Prostate gland (tissue), 2 donors: ENCODE measurements around the gene TSR1. TPM values are rescaled to one million over a fixed set of nuclear protein-coding genes. Genes with fewer than 3 reads are reported as not detected.
A peak's percentile ranks its signal among the peaks of the same experiment; 100 is the strongest.

Source experiments
- DNase-seq: peaks from one replicate; pipeline ENCODE4 v3.0.0-alpha.2; 2019; ENCODE audit warnings: low spot score
- H3K27ac ChIP-seq, 2 donors: fragments of 200-600 bp; sonication (generic); 2 replicates each; pipeline ENCODE4 v1.5.1; 2017 to 2019
- H3K27me3 ChIP-seq: fragments of 200-600 bp; sonication (generic); replicated peaks from 2 replicates; pipeline ENCODE4 v1.5.1; 2019; ENCODE audit not compliant: insufficient read depth
- H3K36me3 ChIP-seq, 2 donors: fragments of 200-600 bp; sonication (generic); 1 replicate in 1 of 2; 2 replicates in 1 of 2; pipeline versions ENCODE4 v1.5.1 to v1.8.1; 2017 to 2019
- H3K4me1 ChIP-seq: fragments of 200-600 bp; sonication (generic); replicated peaks from 2 replicates; pipeline ENCODE4 v1.5.1; 2019
- H3K4me3 ChIP-seq, 2 donors: fragments of 200-600 bp; sonication (generic); 2 replicates each; pipeline ENCODE4 v1.5.1; 2017 to 2019
- H3K9me3 ChIP-seq: fragments of 200-600 bp; sonication (generic); 2 replicates; pipeline ENCODE4 v1.5.1; 2017
- CTCF ChIP-seq, 4 experiments: fragments of 200-600 bp in 2 of 4; fragments of 450-650 bp in 2 of 4; sonication (generic) in 2 of 4; IDR thresholded peaks; 1 replicate in 3 of 4; 2 replicates in 1 of 4; pipeline ENCODE4 v1.5.1; 2016 to 2019; ENCODE audit warnings: antibody characterized with exemption in 4 of 4, mild to moderate bottlenecking in 2 of 4, moderate library complexity in 2 of 4
- POLR2A ChIP-seq: fragments of 450-650 bp; IDR thresholded peaks from one replicate; pipeline ENCODE4 v1.6.1; 2016; ENCODE audit warnings: antibody characterized with exemption, mild to moderate bottlenecking
- POLR2AphosphoS5 ChIP-seq: sonication (generic); formaldehyde crosslinking; IDR thresholded peaks from one replicate; pipeline ENCODE4 v1.6.1; 2017; ENCODE audit warnings: antibody characterized with exemption
- WGBS: methylation state at CpG from one replicate; pipeline ENCODE4 v1.1.5; 2018; 5-methylcytosine and 5-hydroxymethylcytosine counted together
- intact Hi-C: fragments of 100-400 bp; cut with DNase I; formaldehyde crosslinking; loops from one replicate; pipeline ENCODE4 v1.14.2; 2022
- total RNA-seq, 2 donors: library from RNA; depleted of rRNA; stranded (reverse); fragments of >200 nt; gene quantifications; one replicate each; pipeline ENCODE4 v1.1.0, GENCODE V29; 2016

Gene TSR1
- total RNA-seq, 2 donors from 2014 or later: 34.8 to 42.9 TPM

- H3K4me1 ChIP-seq: no peaks in the 10 kb centered on the region
- H3K4me3 ChIP-seq: peak within 1 kb of the TSS; percentile 71 to 89
- DNase-seq: peak; percentile 55
- H3K36me3 ChIP-seq: peaks cover 0 to 12% of the 10 kb centered on the region in 2 donors
- no peaks in the 10 kb centered on the region for H3K9me3 ChIP-seq
- H3K27me3 ChIP-seq: no peaks in the 10 kb centered on the region
- H3K27ac ChIP-seq: peak within 1 kb of the TSS; percentile 84 to 97
- under 1% methylated on average over 39 of the region's 77 CpGs for WGBS
- no peak for TF ChIP-seq POLR2A
- no peak for TF ChIP-seq CTCF (IDR thresholded peaks at IDR 0.05)
- TF ChIP-seq POLR2AphosphoS5: no peak
- intact Hi-C loops: loop anchor here (2.0 kb wide), 1 partner anchor 282 kb away; the partner anchor contains the start of gene HIC1
Measured at GRCh38 chr17:2336852-2337543, 741 bp upstream of the TSR1 start, which contains the start of gene SGSM2. Gene SGSM2 (plus strand): TSS chr17:2337501. CDS start chr17:2337689, 188 bp downstream.

- H3K36me3 ChIP-seq: peaks cover 1 to 17% of the 10 kb centered on the region in 2 donors
- peak overlapping the region; percentile 71 to 89 for H3K4me3 ChIP-seq
- H3K27me3 ChIP-seq: no peaks in the 10 kb centered on the region
- no peaks in the 10 kb centered on the region for H3K4me1 ChIP-seq
- peak overlapping the region; percentile 84 to 97 for H3K27ac ChIP-seq
- intact Hi-C loops: loop anchor here (2.0 kb wide), 1 partner anchor 281 kb away; the partner anchor contains the start of gene HIC1
- WGBS: 1% methylated on average over 17 of the region's 17 CpGs
- no peak for DNase-seq
- no peak for TF ChIP-seq POLR2A
- TF ChIP-seq POLR2AphosphoS5: no peak
- no peak for TF ChIP-seq CTCF (IDR thresholded peaks at IDR 0.05)
- H3K9me3 ChIP-seq: no peaks in the 10 kb centered on the region
Measured at GRCh38 chr17:2335726-2336214, 487 bp downstream of the TSR1 start.

GRCh38 chr17:2331303-2331702, 5.0 kb downstream of the TSR1 start:
- peaks cover 6 to 21% of the 10 kb centered on the region in 2 donors for H3K36me3 ChIP-seq
- no peak overlapping the region for H3K27ac ChIP-seq
- intact Hi-C loops: no loop called here
- TF ChIP-seq POLR2AphosphoS5: no peak
- TF ChIP-seq POLR2A: no peak
- TF ChIP-seq CTCF (IDR thresholded peaks at IDR 0.05): no peak
- no peaks in the 10 kb centered on the region for H3K4me1 ChIP-seq
- H3K9me3 ChIP-seq: no peaks in the 10 kb centered on the region
- DNase-seq: no peak
- no peaks in the 10 kb centered on the region for H3K27me3 ChIP-seq
- WGBS: 76% methylated on average over 3 of the region's 3 CpGs
- no peak overlapping the region for H3K4me3 ChIP-seq

- H3K4me1 ChIP-seq: no peaks in the 10 kb centered on the region
- no peaks in the 10 kb centered on the region for H3K27me3 ChIP-seq
- no peak for DNase-seq
- intact Hi-C loops: no loop called here
- H3K4me3 ChIP-seq: no peak overlapping the region
- no peak for TF ChIP-seq POLR2A
- no peak for TF ChIP-seq CTCF (IDR thresholded peaks at IDR 0.05)
- no peak for TF ChIP-seq POLR2AphosphoS5
- H3K27ac ChIP-seq: no peak overlapping the region
- H3K36me3 ChIP-seq: peaks cover 5 to 7% of the 10 kb centered on the region in 2 donors
- 83% methylated on average over 2 of the region's 2 CpGs for WGBS
- no peaks in the 10 kb centered on the region for H3K9me3 ChIP-seq
Measured at GRCh38 chr17:2323629-2324314, 12.5 kb downstream of the TSR1 start.
